Neuron (in vitro differentiated cells): ENCODE measurements around the gene FLAD1.
A peak's percentile ranks its signal among the peaks of the same experiment; 100 is the strongest.

Experiments
- H2AFZ ChIP-seq: one replicate; pipeline ENCODE4 v1.6.1; 2013; ENCODE audit warnings: low read depth, mild to moderate bottlenecking, inconsistent platforms, low read length, moderate library complexity
- H3K27me3 ChIP-seq: one replicate; pipeline ENCODE4 v1.6.1; 2013; ENCODE audit warnings: low read length; ENCODE audit not compliant: insufficient read depth
- H3K36me3 ChIP-seq: one replicate; pipeline ENCODE4 v1.6.1; 2013; ENCODE audit warnings: low read length; ENCODE audit not compliant: insufficient read depth
- H3K4me1 ChIP-seq: one replicate; pipeline ENCODE4 v1.6.1; 2013; ENCODE audit warnings: low read length; ENCODE audit not compliant: insufficient read depth
- H3K4me3 ChIP-seq: 2 replicates; pipeline ENCODE4 v1.5.1; 2013; ENCODE audit warnings: mild to moderate bottlenecking, low read length, moderate library complexity
- H3K9me3 ChIP-seq: one replicate; pipeline ENCODE4 v1.6.1; 2013; ENCODE audit warnings: low read length

The FLAD1 gene

DNA sequence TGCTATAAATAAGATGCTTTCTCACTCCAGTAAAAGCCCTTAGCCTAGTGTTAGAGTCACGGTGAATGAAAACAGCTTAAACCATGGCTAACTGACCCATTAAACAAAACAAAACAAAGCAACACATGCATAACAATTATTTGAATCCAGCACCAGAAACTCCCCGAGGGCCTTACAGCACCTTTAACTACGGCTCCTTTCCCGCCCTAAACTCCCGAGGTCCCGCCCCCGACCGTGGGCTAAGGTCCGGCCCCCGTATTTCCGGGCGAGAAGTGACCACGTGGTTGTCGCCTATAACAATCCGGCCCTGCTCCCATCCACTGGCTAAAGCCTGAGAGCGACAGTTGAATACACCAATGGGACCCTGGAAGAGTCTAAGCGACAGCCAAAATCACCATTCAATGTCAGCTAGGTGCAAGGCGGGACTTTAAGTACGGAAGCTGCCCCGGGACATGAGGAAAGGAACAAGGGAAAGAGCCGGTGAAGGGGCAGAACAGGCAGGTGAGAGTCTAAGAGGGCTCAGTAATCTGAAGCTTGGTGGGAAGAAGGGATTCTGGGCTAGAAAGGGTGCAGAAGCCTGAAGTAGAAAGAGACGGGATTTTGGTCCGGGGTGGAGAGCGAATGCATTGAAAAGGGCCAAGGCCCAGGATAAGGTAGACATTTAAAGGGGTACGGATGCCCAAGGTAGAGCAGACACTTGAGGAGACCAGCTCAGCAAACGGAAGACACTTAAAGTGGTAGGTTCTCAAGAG is at the start of gene FLAD1:
Gene FLAD1, plus strand, starts transcription at position 448 of the 752 bp plus-strand sequence. CDS start 351 bp downstream, outside the sequence.
- Histone ChIP-seq H3K36me3 (peaks cover 22% of the 10 kb centered on the region), H3K4me1 (peaks cover 10% of the 10 kb centered on the region), H2AFZ (peak within 1 kb of the TSS; percentile 44), H3K4me3 (peak within 1 kb of the TSS; percentile 62), H3K27me3 (no peaks in the 10 kb centered on the region), H3K9me3 (no peaks in the 10 kb centered on the region)

DNA sequence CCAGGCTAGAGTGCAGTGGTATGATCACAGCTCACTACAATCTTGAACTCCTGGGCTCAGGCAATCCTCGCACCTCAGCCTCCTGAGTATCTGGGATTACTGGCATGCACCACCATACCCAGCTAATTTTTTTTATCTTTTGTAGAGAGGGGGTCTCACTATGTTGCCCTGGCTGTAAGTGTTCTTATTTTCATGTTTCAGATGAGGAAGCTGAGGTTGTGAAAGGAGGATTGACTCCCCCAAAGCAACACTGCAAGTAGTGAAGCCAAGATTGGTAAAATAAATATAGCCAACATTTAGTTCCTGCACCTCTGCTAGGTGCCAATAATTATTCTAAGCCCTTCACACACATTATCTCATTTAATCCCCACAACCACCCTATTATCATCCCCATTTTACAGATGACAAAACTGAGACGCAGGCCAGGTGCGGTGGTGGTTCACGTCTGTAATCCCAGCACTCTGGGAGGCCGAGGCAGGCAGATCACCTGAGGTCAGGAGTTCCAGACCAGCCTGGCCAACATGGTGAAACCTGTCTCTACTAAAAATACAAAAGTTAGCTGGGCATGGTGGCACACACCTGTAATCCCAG is 48.7 kb upstream of the FLAD1 start:
- H3K9me3 ChIP-seq = no peaks in the 10 kb centered on the region
- H3K4me1 ChIP-seq = peaks cover 15% of the 10 kb centered on the region
- no peaks in the 10 kb centered on the region for H3K27me3 ChIP-seq
- H2AFZ ChIP-seq = no peak overlapping the region
- H3K4me3 ChIP-seq = no peak overlapping the region
- H3K36me3 ChIP-seq = peaks cover 3% of the 10 kb centered on the region

DNA sequence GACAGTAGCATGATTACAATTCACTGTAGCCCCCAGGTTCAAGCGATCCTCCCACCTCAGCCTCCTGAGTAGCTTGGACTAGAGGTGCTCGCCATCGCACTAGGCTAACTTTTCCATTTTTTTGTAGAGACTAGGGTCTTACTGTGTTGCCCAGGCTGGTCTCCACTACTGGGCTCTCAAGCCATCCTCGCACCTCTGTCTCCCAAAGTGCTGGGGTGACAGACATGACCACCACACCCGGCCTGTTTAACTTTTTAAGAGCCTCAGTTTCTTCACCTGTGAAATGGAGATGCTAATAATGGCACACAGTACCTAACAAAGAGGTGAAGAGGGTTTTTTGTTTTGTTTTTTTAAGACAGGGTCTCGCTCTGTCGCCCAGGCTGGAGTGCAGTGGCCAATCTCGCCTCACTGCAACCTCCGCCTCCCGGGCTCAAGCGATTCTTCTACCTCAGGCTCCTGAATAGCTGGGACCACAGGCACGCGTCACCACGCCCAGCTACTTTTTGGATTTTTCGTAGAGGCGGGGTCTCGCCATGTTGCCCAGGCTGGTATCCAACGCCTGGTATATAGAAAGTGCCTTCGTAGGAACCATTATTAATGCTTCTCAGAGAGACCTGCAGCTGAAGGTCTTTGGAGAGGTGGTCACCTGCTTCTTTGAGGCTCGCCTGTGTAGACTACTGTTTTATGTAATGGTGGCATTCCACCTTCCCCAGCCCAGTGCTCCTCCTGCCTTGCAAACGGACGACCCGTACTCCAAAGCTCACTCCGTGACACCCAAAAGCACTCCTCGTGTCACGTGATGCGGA is 47.2 kb upstream of the FLAD1 start:
- no peaks in the 10 kb centered on the region for H3K9me3 ChIP-seq

DNA sequence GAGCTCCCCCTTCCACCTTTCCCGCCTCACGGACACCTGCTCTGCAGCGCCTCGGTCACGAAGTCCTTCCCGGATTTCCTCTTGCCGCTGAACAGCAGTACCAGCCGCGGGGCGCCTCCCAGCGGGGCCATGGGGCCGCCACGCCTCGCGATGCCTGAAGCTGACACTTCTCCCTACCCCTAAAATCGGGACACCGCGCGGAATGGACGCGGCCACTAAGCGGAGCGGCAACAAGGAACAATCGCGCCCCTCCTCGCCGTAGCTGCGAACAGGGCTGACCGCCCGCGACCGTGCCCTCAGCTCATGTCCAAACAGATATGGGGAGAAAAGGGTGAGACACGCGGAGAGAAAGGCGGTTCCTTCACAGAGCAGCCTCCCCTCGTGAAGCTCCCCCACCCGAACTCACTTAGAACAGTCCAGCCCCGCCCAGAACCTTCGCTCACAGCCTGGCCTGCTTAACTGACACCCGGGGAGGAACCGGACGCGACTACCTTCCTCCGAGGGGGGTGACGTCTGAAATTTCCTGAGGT is 46.5 kb upstream of the FLAD1 start, which contains the start of gene PMVK:
Gene PMVK, minus strand, starts transcription at position 165 of the 530 bp plus-strand sequence. Its CDS starts 34 bp downstream, at position 131.
- Histone ChIP-seq H3K36me3 (peaks cover 3% of the 10 kb centered on the region), H3K27me3 (no peaks in the 10 kb centered on the region), H3K4me3 (peak within 1 kb of the TSS; percentile 71), H2AFZ (peak within 1 kb of the TSS; percentile 56), H3K4me1 (peaks cover 32% of the 10 kb centered on the region), H3K9me3 (no peaks in the 10 kb centered on the region)

More for the DNA sequence above, 47.2 kb upstream of the FLAD1 start:
- H3K27me3 ChIP-seq = no peaks in the 10 kb centered on the region
- peaks cover 25% of the 10 kb centered on the region for H3K4me1 ChIP-seq
- H2AFZ ChIP-seq = peak overlapping the region; percentile 56
- H3K36me3 ChIP-seq = peaks cover 3% of the 10 kb centered on the region
- H3K4me3 ChIP-seq = peak overlapping the region; percentile 71

DNA sequence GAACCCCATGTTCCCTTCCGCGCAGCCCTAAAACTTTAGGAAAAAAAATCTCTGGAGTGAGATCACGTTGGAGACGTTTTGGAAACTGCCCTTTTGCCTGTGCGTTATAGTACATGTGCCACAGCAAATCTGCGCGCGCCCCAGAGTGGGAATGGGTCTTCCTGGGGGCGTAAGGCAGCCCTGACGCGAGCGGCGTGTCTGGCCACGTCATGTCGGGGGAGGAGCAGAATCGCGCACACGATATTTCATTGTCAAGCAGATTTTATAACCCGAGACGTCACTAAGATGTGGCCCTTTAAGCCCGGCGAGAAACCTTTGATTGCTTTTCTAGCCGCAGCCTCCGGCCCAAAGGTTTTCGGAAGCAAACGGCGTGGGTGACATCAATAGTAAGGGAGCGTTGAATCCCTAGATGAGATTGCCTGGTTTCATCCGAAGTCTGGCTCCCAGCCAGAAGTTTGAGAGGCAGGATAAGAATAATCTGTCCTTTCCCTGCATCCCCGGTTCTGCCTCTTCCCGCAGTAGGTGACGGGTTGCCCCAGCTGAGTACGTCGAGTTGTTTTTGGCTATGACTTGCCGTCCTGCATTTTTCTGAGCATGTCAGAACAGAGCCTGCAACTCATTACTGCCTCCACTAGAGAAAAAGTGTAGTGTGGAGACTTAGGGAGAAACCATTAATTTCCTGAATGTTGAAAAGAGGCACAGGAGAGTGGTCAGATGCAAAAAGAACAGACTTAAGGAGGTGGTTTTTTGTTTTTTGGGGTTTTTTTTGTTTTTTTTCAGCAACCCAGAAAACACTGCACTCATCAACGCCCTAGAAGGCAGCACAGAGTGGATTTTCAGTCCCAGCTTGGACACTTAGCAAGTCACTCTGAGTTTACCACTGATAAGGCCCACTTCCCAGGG is 45.8 kb upstream of the FLAD1 start:
- Histone ChIP-seq H2AFZ (peak overlapping the region; percentile 56), H3K4me1 (peaks cover 39% of the 10 kb centered on the region)

DNA sequence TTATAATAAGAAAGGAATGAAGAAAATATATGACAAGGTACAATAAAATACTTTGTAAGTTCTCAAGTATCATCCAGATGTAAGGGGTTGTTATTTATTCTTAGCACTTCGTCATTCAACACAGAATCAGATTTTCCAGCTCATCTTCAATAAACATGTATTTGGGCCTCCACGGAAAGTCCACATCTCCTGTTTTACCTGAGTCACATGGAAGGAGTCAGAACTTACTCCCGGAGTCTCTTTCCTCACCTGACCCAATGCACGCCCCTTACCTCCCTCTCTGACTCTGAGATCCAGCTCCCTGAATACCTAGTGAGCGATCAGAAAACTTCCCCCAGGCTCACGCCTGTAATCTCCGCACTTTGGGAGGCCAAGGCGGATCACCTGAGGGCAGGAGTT is 45.2 kb upstream of the FLAD1 start:
- no peaks in the 10 kb centered on the region for H3K27me3 ChIP-seq
- H3K4me3 ChIP-seq = peak overlapping the region; percentile 71
- no peaks in the 10 kb centered on the region for H3K9me3 ChIP-seq
- no peak overlapping the region for H2AFZ ChIP-seq
- H3K4me1 ChIP-seq = peaks cover 45% of the 10 kb centered on the region
- no peaks in the 10 kb centered on the region for H3K36me3 ChIP-seq

More for the DNA sequence above, 45.8 kb upstream of the FLAD1 start:
- H3K36me3 ChIP-seq = no peaks in the 10 kb centered on the region
- peak overlapping the region; percentile 71 for H3K4me3 ChIP-seq
- no peaks in the 10 kb centered on the region for H3K9me3 ChIP-seq
- no peaks in the 10 kb centered on the region for H3K27me3 ChIP-seq

DNA sequence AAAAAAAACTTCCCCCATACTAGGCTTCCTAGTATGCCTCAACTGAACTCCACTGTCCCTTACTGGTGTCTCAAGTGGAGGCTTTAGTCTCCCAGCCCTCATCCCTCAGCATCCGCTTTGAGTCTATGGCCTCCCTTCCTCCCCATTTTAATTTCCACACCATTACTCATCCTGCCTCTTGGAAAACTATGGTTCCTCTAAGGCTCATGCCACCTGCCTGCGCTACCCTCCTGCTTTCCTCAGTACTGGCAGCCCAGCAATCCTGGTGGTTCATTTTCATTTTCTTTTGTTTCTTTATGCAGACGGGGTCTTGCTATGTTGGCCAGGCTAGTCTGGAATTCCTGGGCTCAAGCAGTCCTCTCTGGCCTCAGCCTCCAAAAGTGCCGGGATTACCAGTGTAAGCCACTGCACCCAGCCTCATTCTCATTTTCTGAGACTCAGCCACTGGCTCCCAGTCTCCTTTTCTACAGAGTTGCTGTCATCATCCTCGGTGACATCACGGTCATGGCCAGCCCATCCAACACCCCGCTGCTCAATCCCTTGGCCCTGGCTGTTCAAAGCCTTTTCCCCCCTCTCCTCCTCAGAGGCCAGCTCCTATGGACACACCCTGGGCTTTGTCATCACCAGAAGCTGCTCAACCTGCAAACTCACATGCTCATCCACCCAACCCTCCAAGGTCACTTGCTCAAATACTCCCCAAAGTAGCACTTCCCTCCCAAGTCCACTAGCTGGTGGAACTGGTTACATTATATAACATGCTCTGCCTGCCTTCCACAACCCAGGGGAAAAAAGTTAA is 44.3 kb upstream of the FLAD1 start:
- H3K36me3 ChIP-seq = no peaks in the 10 kb centered on the region
- peaks cover 45% of the 10 kb centered on the region for H3K4me1 ChIP-seq
- no peak overlapping the region for H2AFZ ChIP-seq
- no peak overlapping the region for H3K4me3 ChIP-seq
- H3K27me3 ChIP-seq = no peaks in the 10 kb centered on the region
- no peaks in the 10 kb centered on the region for H3K9me3 ChIP-seq

DNA sequence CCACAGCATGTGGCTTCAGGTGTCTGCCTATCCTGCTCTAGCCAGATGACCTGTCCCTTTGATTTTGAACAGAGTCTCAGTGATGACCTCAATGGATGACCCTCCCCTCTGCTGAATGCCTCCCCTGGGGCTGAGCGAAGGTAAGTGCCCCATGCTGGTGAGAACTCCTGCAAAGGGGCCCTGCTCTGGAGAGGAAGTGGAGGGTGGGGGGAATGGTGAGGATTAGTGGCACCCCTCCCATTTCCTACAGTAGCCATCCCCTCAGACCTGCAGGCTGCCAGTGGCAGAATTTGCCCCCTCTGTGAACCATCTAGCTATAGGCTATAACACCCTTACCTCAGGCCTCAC is 43.0 kb upstream of the FLAD1 start:
- no peaks in the 10 kb centered on the region for H3K27me3 ChIP-seq
- no peak overlapping the region for H2AFZ ChIP-seq
- peaks cover 56% of the 10 kb centered on the region for H3K4me1 ChIP-seq
- H3K9me3 ChIP-seq = no peaks in the 10 kb centered on the region
- no peaks in the 10 kb centered on the region for H3K36me3 ChIP-seq
- H3K4me3 ChIP-seq = no peak overlapping the region

DNA sequence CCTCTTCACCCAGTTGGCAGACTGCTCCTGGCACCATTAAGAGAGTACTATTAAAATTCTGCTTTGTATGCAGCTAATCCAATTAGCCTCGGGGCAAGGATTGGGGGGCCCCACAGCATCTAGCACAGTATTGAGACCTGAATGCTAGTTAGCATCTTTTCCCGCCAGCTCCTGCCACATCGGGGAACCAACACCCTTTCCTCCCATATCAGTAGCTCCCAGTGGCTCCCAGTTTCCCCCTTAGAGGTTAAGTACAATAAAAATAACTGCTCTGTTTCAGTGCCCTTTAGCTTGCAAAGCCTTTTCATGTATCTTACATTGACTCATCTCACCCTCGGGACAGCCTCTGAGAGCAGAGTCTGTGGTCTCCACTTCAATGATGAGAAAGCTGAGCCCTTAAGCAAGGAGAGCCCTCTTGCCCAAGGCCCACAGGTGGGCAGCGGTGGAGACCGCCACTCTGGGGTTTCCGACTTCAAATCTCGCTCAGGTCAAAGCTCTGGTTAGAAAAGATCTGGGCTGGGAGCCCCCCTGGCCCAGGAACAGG is 42.4 kb upstream of the FLAD1 start:
- Histone ChIP-seq H2AFZ (no peak overlapping the region), H3K4me1 (peaks cover 55% of the 10 kb centered on the region), H3K27me3 (no peaks in the 10 kb centered on the region), H3K9me3 (no peaks in the 10 kb centered on the region), H3K4me3 (no peak overlapping the region), H3K36me3 (peaks cover 5% of the 10 kb centered on the region)

DNA sequence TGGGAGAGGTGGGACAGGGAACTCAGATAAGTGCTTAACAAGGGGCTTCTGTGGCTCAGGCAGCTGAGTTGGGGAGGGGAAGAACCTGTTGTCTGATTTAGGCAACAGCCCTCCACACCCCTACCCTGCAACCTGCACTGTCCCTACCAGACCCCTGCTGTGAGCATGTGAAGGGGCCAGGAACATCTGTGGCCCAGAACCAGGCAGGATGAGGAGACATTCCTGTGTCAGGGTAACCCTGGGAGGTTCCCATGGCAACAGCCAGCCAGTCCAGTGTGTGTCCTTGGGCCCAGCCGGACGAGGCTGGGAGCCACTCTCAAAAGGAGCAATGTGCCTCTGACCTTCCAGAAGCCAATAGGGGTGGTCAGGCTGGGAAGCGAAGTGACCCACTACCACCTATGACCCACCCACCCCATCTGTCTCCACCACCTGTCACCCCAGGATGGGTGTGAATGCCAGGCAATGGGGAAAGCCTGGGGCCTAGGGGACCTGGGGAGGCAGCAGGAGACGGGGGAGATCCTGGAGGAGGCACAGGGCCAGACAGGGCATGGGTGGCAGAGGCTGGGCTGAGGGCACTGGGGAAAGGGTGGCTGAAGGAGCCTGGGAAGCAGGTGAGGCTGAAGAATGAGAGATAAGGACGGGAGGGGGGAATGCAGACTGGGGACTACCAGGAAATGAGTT is 41.7 kb upstream of the FLAD1 start:
- H3K4me1 ChIP-seq = peaks cover 49% of the 10 kb centered on the region
- H3K4me3 ChIP-seq = no peak overlapping the region
- H2AFZ ChIP-seq = no peak overlapping the region
- peaks cover 10% of the 10 kb centered on the region for H3K36me3 ChIP-seq
- no peaks in the 10 kb centered on the region for H3K27me3 ChIP-seq
- no peaks in the 10 kb centered on the region for H3K9me3 ChIP-seq
